HPDE6-E6E7 (cell line): ENCODE measurements around the gene CACNA1C.

Source experiments
- DNase-seq: peaks from one replicate; pipeline ENCODE4 v3.0.0; 2011; ENCODE audit warnings: missing footprints; ENCODE audit errors: extremely low spot score

Gene CACNA1C

DNA sequence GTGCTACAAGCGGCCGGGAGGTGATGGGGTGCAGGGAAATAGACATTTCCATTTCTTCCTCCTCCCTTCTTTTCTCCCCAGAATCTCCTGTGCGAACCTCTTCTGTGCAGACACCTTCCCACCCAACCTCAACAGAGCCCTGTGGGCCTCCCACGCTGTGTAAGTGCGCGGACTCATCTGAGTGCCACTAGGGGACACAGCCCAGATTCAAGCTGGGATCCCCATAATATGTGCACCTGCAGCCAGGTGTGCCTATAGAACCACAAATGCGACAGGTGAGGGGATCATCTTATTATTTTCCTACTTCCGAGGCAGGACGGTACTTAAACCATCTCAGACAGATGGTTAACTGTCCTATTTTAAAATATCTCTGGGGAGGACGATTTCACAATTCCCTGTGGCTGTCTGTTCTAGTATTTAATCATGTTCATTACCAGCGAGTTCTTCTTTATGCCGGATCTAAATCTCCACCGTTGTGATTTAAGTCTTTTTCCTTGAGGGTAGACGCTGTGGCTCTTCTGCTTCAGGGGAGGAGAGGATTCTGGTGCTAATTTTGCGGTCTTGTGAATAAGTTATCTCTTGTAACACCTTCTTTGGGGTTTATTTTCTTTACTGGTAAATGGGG lies 17.2 kb upstream of the CACNA1C start:
- DNase-seq = no peak

GRCh38 chr12:2039034-2039433 lies 13.8 kb upstream of the CACNA1C start:
- DNase-seq = no peak

GRCh38 chr12:2043054-2043453 lies 9.7 kb upstream of the CACNA1C start:
- no peak for DNase-seq

GRCh38 chr12:2044165-2044564 lies 8.6 kb upstream of the CACNA1C start:
- no peak for DNase-seq

DNA sequence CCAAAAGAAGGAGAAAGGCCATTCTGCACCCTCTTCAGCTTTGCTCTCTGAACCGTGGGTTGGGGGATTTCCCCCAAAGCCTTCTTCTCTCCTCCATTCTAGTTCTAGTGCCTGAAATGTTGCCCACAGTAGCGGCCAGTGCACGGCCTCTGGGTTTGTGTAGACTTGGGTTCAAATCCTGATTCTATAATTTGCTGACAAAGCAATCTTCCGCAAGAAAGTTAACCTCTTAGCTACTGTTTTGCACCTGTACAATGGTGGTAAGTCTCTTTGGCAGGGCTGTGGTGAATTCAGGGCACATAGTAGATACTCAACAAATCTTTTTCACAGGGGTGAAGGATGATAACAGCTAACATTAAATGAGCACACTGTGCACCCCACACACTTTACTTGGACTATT lies 5.8 kb upstream of the CACNA1C start:
- DNase-seq = no peak

DNA sequence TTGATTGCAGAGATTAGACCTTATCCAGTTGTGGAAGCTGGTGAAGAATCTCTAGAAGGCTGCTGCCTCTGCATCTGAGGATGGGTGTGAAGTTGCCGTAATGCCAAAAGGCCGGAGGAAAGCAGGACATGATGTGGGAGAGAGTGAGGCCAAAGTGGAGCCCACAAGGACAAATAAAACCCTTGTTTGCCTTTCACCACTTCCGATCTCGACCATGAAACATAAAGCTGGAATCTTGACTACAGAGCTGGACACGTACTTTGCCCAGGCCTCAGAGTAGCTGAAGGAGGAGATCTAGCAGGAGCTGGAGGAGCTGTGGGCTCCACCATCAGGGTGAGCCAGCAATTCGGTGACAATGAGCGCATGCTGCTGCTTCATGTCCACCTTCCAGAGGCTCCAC lies 5.0 kb upstream of the CACNA1C start:
- no peak for DNase-seq

DNA sequence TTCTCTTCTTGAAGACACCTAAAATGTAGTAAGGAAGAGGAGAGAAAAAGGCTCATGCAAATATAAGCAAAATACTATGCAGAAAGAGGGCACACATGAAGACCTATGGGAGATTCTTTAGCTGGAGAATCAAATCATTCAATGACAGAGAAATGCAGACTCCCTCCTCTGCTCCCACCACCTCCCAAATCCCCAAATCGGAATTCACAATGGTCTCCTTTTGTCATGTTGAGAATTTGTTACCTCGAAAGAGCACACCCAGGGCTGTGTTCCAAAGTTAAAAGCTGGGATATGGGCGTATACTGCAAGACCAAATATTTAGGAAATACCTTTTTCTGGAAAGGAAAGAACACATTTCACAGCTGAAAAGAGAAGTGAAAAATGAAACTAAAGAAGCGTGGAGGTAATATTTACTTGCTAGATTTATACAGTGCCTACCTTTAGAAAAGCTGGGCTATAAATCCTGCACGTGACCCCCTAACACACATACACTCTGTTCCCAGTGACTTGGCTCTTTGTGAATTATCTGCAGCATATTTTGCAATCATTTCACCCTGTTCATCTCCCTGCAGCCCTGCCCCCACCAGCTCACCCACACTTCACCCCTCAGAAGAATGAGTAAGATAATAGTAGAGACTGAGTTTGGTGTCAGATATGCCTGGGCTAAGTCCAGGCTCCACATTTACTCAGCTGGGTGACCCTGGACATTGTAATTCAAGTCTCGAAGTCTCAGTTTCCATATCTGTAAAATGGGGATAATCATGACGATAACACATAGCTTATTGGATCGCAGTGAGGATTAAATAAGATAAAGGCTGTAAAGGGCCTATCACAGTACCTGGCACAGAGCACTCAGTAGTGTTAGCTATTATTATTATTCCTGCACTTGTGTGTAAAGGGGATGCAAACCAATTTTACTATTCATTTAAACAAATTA lies 2.9 kb upstream of the CACNA1C start:
- no peak for DNase-seq

- no peak for DNase-seq
Measured at GRCh38 chr12:2051700-2052621, 826 bp upstream of the CACNA1C start.

DNA sequence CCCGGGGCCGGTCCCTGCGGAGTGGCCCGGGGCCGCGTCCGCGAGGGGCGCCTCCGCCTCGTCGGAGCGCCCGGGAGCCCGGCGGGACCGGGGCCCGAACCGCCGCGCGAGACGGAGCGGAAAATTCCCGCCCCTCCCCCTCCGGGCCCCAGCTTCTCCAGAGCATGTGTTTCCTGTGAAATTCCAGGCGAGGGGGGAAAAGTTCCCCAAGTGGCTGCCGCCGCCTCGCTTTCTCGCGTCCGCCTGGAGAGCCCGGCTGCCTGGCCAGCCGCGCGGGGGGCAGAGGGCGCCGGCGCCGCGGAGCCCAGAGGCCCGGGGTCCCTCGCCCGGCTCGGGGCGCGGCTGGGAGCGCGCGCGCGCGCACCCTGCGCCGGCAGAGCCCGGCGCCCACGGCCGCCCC lies 904 bp downstream of the CACNA1C start:
- DNase-seq = no peak

GRCh38 chr12:2054091-2055018 lies 1.6 kb downstream of the CACNA1C start:
- no peak for DNase-seq

DNA sequence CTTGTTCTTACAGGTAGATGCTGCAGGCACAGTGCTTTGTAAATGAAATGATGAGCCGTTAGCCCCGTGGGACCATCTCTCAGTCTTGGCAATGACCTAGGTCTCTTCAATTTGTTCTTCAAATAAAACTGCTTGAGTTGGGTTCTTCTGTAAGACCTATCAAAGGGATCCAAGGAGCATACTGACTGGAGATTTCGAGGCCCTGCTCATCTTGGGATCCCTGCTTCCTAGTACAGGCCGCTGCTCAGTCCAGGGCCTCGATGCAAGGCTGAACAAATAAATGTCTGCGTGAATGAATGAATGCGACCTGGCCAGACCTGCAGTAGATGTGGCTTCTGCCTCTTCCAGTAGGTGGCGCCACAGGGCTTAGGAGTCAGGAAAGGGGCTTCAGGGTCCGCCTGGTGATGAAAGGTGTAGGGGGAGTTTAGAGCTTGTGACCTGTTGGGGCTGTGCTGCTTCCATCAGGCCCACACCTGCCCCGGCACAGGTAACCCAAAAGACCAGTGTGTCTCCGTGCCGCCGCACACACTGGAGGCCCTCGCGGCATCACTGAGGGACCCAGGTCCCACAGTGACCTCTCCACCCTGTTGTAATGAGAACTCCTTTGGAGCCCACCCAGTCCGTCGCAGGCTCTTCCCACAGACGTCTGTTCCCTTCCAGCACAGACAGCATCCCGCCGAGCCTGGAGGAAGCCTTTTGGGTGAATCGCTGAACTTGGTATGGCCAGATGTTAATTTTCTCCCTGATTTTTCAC lies 4.4 kb downstream of the CACNA1C start:
- DNase-seq = no peak

GRCh38 chr12:2057795-2058408 lies 5.1 kb downstream of the CACNA1C start:
- no peak for DNase-seq

GRCh38 chr12:2058837-2059236 lies 6.0 kb downstream of the CACNA1C start:
- DNase-seq = no peak

- no peak for DNase-seq
Measured at GRCh38 chr12:2061402-2061801, 8.6 kb downstream of the CACNA1C start.

DNA sequence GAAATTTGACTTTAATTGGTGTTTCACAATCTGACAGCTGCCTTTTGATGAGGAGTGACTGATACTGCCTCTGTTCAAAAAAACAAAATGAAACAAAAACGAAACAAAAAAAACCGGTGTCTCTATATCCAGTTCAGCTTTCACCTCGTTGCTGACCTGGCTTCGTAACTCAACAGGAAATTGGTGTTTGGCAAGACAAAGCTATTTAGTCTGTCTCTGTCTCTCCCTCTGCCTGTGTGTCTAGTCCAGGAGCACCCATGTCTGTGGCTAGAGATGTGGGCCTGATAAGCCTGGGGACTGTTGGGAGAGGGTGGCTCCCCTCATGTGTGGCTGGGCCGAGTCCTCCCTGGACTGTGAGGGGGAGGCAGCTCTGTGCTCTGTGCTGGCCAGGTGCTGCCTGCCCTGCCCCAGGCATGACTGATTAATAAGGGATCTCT lies 11.3 kb downstream of the CACNA1C start:
- no peak for DNase-seq

GRCh38 chr12:2068653-2069052 lies 15.9 kb downstream of the CACNA1C start:
- no peak for DNase-seq

DNA sequence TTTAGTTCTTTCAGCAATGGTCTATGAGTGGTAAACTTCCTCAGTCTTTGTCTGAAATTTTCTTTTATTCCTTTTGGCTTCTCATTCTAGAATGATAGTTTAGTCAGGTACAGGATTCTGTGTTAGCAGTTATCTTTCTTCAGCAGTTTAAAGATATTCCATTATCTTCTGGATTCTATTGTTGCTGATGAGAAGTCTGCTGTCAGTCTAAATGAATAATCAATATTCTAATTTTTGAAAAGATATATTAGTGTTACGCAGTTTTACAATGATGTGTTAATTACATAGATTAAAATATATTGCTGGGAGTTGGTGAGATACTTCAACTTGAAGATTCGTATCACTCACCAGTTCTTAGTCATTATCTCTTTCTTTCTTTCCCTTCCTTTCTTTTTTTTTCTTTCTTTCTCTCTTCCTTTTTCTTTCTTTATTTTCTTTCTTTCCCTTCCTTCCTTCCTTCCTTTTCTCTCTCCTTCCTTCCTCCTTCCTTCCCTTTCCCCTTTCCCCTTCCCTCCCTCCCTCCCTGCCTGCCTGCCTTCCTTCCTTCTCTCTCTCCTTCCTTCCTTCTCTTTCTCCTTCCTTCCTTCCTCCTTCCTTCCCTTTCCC lies 17.8 kb downstream of the CACNA1C start:
- no peak for DNase-seq

DNA sequence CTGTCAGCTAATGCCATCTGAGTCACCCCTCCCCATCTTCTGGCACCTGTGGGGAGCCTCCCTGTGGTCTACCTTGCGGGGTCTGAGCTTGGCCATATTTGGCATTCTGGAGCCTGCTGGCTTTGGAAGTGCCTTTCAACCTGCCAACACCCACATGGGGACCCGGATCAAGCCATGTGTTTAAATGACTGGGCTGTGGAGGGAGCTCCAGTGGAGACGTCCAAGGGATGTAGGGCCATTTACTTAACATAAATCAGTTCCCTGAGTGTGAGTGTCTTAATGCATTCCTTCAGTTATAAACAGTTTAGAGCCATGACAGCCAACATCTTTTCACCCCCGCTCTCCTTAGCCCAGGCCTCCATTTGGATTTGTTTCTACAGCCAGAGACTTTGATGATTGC lies 22.0 kb downstream of the CACNA1C start:
- no peak for DNase-seq

GRCh38 chr12:2075508-2076195 lies 22.9 kb downstream of the CACNA1C start:
- DNase-seq = no peak
